Measurements from ENCODE around the gene NRG3. TPM values are rescaled to one million over a fixed set of nuclear protein-coding genes. Genes with fewer than 3 reads are reported as not detected.

The NRG3 gene
- total and polyA plus RNA-seq, 12 donors, result 0.46 to 3.8 (median 1.3) TPM

GRCh38 chr10:82575318-82575717 is 700.3 kb downstream of the NRG3 start:
- no peak for DNase-seq
- no peaks in the 10 kb centered on the region for H3K9me3 ChIP-seq (replicated peaks in 1 of 3)
- 69 to 82% (median 77%) methylated on average over 3 of the region's 3 CpGs for WGBS, 4 donors
- intact Hi-C loops (cut with DNase I), result no loop called here
- no peaks in the 10 kb centered on the region for H3K27me3 ChIP-seq
- H3K36me3 ChIP-seq (replicated peaks in 1 of 2), result no peaks in the 10 kb centered on the region
- no peak overlapping the region for H3K27ac ChIP-seq
- TF ChIP-seq POLR2A (IDR thresholded peaks at IDR 0.05) (no peak), CTCF (IDR thresholded peaks at IDR 0.05) (no peak)
- no peak overlapping the region for H3K4me3 ChIP-seq
- H3K4me1 ChIP-seq (replicated peaks in 1 of 2), result no peaks in the 10 kb centered on the region

- DNase-seq, result no peak
- Histone ChIP-seq H3K9me3 (replicated peaks in 1 of 3) (no peaks in the 10 kb centered on the region), H3K36me3 (replicated peaks in 1 of 2) (no peaks in the 10 kb centered on the region), H3K4me1 (replicated peaks in 1 of 2) (no peaks in the 10 kb centered on the region), H3K27me3 (no peaks in the 10 kb centered on the region), H3K4me3 (no peak overlapping the region), H3K27ac (no peak overlapping the region)
- intact Hi-C loops (cut with DNase I), result no loop called here
- no peak for TF ChIP-seq CTCF (IDR thresholded peaks at IDR 0.05)
- TF ChIP-seq POLR2A (IDR thresholded peaks at IDR 0.05), result no peak
Observed at GRCh38 chr10:82576093-82576492, 701.1 kb downstream of the NRG3 start.

GRCh38 chr10:82581940-82582339 is 706.9 kb downstream of the NRG3 start:
- no peaks in the 10 kb centered on the region for H3K4me1 ChIP-seq (replicated peaks in 1 of 2)
- H3K27me3 ChIP-seq, result no peaks in the 10 kb centered on the region
- H3K27ac ChIP-seq, result no peak overlapping the region
- H3K4me3 ChIP-seq, result no peak overlapping the region
- TF ChIP-seq CTCF (IDR thresholded peaks at IDR 0.05), result no peak
- TF ChIP-seq POLR2A (IDR thresholded peaks at IDR 0.05), result no peak
- H3K9me3 ChIP-seq (replicated peaks in 1 of 3), result no peaks in the 10 kb centered on the region
- no peaks in the 10 kb centered on the region for H3K36me3 ChIP-seq (replicated peaks in 1 of 2)
- 78 to 93% (median 82%) methylated on average over 3 of the region's 3 CpGs for WGBS, 4 donors
- intact Hi-C loops (cut with DNase I), result no loop called here
- no peak for DNase-seq

- DNase-seq, result no peak
- intact Hi-C loops (cut with DNase I), result no loop called here
- Histone ChIP-seq H3K9me3 (replicated peaks in 1 of 3) (no peaks in the 10 kb centered on the region), H3K27me3 (no peaks in the 10 kb centered on the region), H3K27ac (peak overlapping the region in 1 of 5 donors; percentile 30), H3K36me3 (replicated peaks in 1 of 2) (no peaks in the 10 kb centered on the region), H3K4me1 (replicated peaks in 1 of 2) (peaks cover 7 to 10% of the 10 kb centered on the region in 2 donors), H3K4me3 (no peak overlapping the region)
- WGBS, 4 donors, result 26 to 46% (median 32%) methylated on average over 2 of the region's 2 CpGs
- TF ChIP-seq CTCF (IDR thresholded peaks at IDR 0.05), result no peak
- TF ChIP-seq POLR2A (IDR thresholded peaks at IDR 0.05), result no peak
Observed at GRCh38 chr10:82591421-82591820, 716.4 kb downstream of the NRG3 start.
